Fibroblast of the aortic adventitia (primary cell): ENCODE results near the gene OVOL2. TPM values are rescaled to one million over a fixed set of nuclear protein-coding genes. Genes with fewer than 3 reads are reported as not detected.
A peak's percentile ranks its signal among the peaks of the same experiment; 100 is the strongest.
"Not testable (repeated sequence)": the region's sequence is repeated elsewhere in the genome, so short reads cannot be mapped to it uniquely, and the experiment has no call there.

ENCODE experiments used
- DNase-seq: peaks from one replicate; pipeline ENCODE4 v3.0.0-alpha.2; 2010; ENCODE audit warnings: low read depth
- H3K4me3 ChIP-seq: 2 replicates; pipeline ENCODE4 v1.5.1; 2011; ENCODE audit warnings: low read depth, mild to moderate bottlenecking, control low read depth, low read length, moderate library complexity
- CTCF ChIP-seq: IDR thresholded peaks from 2 replicates; pipeline ENCODE4 v1.5.1; 2011; ENCODE audit warnings: mild to moderate bottlenecking, low read length, control low read depth, inconsistent platforms; ENCODE audit not compliant: insufficient read depth
- total RNA-seq: library from RNA; depleted of rRNA; stranded (reverse); fragments of >200 nt; gene quantifications from 2 replicates; pipeline ENCODE4 v1.2.3, GENCODE V29; 2012; ENCODE audit warnings: low replicate concordance

Gene OVOL2
- total RNA-seq, 1 donor = not detected

GRCh38 chr20:18031888-18032509 lies 25.7 kb downstream of the OVOL2 start:
- TF ChIP-seq CTCF = no peak
- no peak for DNase-seq
- no peak overlapping the region for H3K4me3 ChIP-seq

GRCh38 chr20:18031050-18031449 lies 26.7 kb downstream of the OVOL2 start:
- no peak for TF ChIP-seq CTCF
- H3K4me3 ChIP-seq = no peak overlapping the region

GRCh38 chr20:18030020-18030419 lies 27.7 kb downstream of the OVOL2 start:
- H3K4me3 ChIP-seq = no peak overlapping the region
- TF ChIP-seq CTCF = no peak
- no peak for DNase-seq

More at GRCh38 chr20:18031050-18031449, 26.7 kb downstream of the OVOL2 start:
- DNase-seq = no peak

- not testable (repeated sequence) for H3K4me3 ChIP-seq, DNase-seq
Measured at GRCh38 chr20:18027011-18027410, 30.7 kb downstream of the OVOL2 start.

- DNase-seq = no peak
- TF ChIP-seq CTCF = no peak
- H3K4me3 ChIP-seq = no peak overlapping the region
Measured at GRCh38 chr20:18024606-18025127, 33.0 kb downstream of the OVOL2 start.

GRCh38 chr20:18020931-18021330 lies 36.8 kb downstream of the OVOL2 start:
- TF ChIP-seq CTCF = no peak
- H3K4me3 ChIP-seq = no peak overlapping the region
- DNase-seq = no peak

GRCh38 chr20:18019068-18019467 lies 38.6 kb downstream of the OVOL2 start:
- peak; percentile 39 for TF ChIP-seq CTCF
- DNase-seq = peak; percentile 16
- H3K4me3 ChIP-seq = no peak overlapping the region
